H1 (cell line): ENCODE results near the gene SRXN1. TPM values are rescaled to one million over a fixed set of nuclear protein-coding genes. Genes with fewer than 3 reads are reported as not detected.

Experiments
- CTCF ChIA-PET: fragments of 300-600 bp; sonication (Branson Sonifier 250); formaldehyde crosslinking; loops from one replicate; lab custom pipeline; 2021; ENCODE audit not compliant: partially characterized antibody; lab: Charles Lee
- POLR2A ChIA-PET: fragments of 300-600 bp; sonication (Branson Sonifier 250); formaldehyde crosslinking; loops from one replicate; lab custom pipeline; 2021; ENCODE audit warnings: inconsistent platforms; ENCODE audit not compliant: partially characterized antibody; lab: Charles Lee
- DNase-seq, 2 experiments: peaks; one replicate each; pipeline versions ENCODE4 v3.0.0 to v3.0.0-alpha.2; 2010 to 2022; ENCODE audit warnings: low spot score in 2 of 2, low read depth in 1 of 2, mixed read lengths in 1 of 2
- FAIRE-seq: peaks from 2 replicates; lab custom pipeline; 2011; peaks lifted over from hg19 to GRCh38; lab: Jason Lieb, UNC
- H2AFZ ChIP-seq: 2 replicates; pipeline ENCODE4 v1.8.1; 2012; ENCODE audit warnings: low read length, inconsistent platforms
- H2AK5ac ChIP-seq: 2 replicates; pipeline ENCODE4 v1.6.1; 2013; ENCODE audit warnings: low read depth, low read length
- H2BK120ac ChIP-seq: replicated peaks from 2 replicates; pipeline ENCODE3; 2013; ENCODE audit warnings: low read depth, low read length, inconsistent platforms
- H2BK12ac ChIP-seq: 2 replicates; pipeline ENCODE4 v1.6.1; 2013; ENCODE audit warnings: low read depth, low read length
- H2BK15ac ChIP-seq: 2 replicates; pipeline ENCODE4 v1.6.1; 2013; ENCODE audit warnings: low read length
- H2BK20ac ChIP-seq: 2 replicates; pipeline ENCODE4 v1.6.1; 2013; ENCODE audit warnings: low read length
- H2BK5ac ChIP-seq: 2 replicates; pipeline ENCODE4 v1.6.1; 2013; ENCODE audit warnings: low read depth, low read length
- H3K14ac ChIP-seq: 2 replicates; pipeline ENCODE4 v1.6.1; 2013; ENCODE audit warnings: inconsistent platforms; ENCODE audit not compliant: insufficient read length
- H3K18ac ChIP-seq: 2 replicates; pipeline ENCODE4 v1.6.1; 2013; ENCODE audit warnings: low read length; ENCODE audit errors: extremely low read depth
- H3K23ac ChIP-seq: 2 replicates; pipeline ENCODE4 v1.6.1; 2013; ENCODE audit warnings: inconsistent platforms; ENCODE audit not compliant: insufficient read length
- H3K23me2 ChIP-seq: 2 replicates; pipeline ENCODE4 v1.6.1; 2013; ENCODE audit warnings: low read depth, low read length
- H3K27ac ChIP-seq: 2 replicates; pipeline ENCODE4 v1.6.1; 2011; ENCODE audit warnings: low read depth, low read length, inconsistent platforms
- H3K27me3 ChIP-seq, 4 experiments: replicated peaks in 1 of 4; 1 replicate in 1 of 4; 2 replicates in 3 of 4; pipeline versions ENCODE4 v1.6.1 to v1.8.1; 2011 to 2013; ENCODE audit warnings: low read length in 3 of 4, mild to moderate bottlenecking in 3 of 4, inconsistent platforms in 2 of 4, mixed read lengths in 2 of 4, moderate library complexity in 1 of 4; ENCODE audit not compliant: control insufficient read depth in 3 of 4, insufficient read depth in 3 of 4; ENCODE audit errors: extremely low read depth in 1 of 4
- H3K36me3 ChIP-seq, 4 experiments: 2 replicates each; pipeline versions ENCODE4 v1.6.1 to v1.8.1; 2011 to 2013; ENCODE audit warnings: mild to moderate bottlenecking in 4 of 4, low read length in 3 of 4, moderate library complexity in 2 of 4, control low read depth in 1 of 4, inconsistent platforms in 1 of 4; ENCODE audit not compliant: insufficient read depth in 4 of 4, control insufficient read depth in 2 of 4
- H3K4ac ChIP-seq: replicated peaks from 2 replicates; pipeline ENCODE3; 2013; ENCODE audit warnings: low read length, low read depth, mixed read lengths, inconsistent platforms; ENCODE audit not compliant: insufficient read length
- H3K4me1 ChIP-seq, 4 experiments: replicated peaks in 1 of 4; 1 replicate in 1 of 4; 2 replicates in 3 of 4; pipeline versions ENCODE4 v1.6.1 to v1.8.1; 2011 to 2013; ENCODE audit warnings: low read length in 3 of 4, inconsistent platforms in 2 of 4, mixed read lengths in 1 of 4; ENCODE audit not compliant: insufficient read depth in 4 of 4, control insufficient read depth in 3 of 4
- H3K4me2 ChIP-seq, 2 experiments: 2 replicates each; pipeline versions ENCODE4 v1.6.1 to v1.8.1; 2011 to 2013; ENCODE audit warnings: low read depth in 2 of 2, low read length in 2 of 2, control low read depth in 1 of 2, inconsistent platforms in 1 of 2, mild to moderate bottlenecking in 1 of 2; ENCODE audit not compliant: insufficient read depth in 1 of 2
- H3K4me3 ChIP-seq, 4 experiments: fragments of 200-600, 300-600 bp in 1 of 4; sonication (generic), shearing (Covaris generic), sonication (Bioruptor Twin) in 1 of 4; 2 replicates each; pipeline versions ENCODE4 v1.5.1 to v1.8.1; 2011 to 2016; ENCODE audit warnings: low read length in 4 of 4, low read depth in 3 of 4, control low read depth in 2 of 4, inconsistent platforms in 2 of 4, mild to moderate bottlenecking in 2 of 4, mixed read lengths in 1 of 4, moderate library complexity in 1 of 4; ENCODE audit not compliant: insufficient read depth in 2 of 4; ENCODE audit errors: extremely low read depth in 1 of 4
- H3K56ac ChIP-seq: replicated peaks from 2 replicates; pipeline ENCODE3; 2013; ENCODE audit warnings: low read depth, mild to moderate bottlenecking, mixed read lengths, low read length, inconsistent platforms; ENCODE audit not compliant: insufficient read length
- H3K79me1 ChIP-seq: 2 replicates; pipeline ENCODE4 v1.6.1; 2013; ENCODE audit warnings: low read depth, low read length, control low read depth
- H3K79me2 ChIP-seq, 2 experiments: 2 replicates each; pipeline versions ENCODE4 v1.6.1 to v1.8.1; 2012 to 2013; ENCODE audit warnings: low read length in 2 of 2, mild to moderate bottlenecking in 2 of 2, inconsistent platforms in 1 of 2; ENCODE audit not compliant: insufficient read depth in 2 of 2, control insufficient read depth in 1 of 2
- H3K9ac ChIP-seq, 4 experiments: replicated peaks in 1 of 4; 1 replicate in 1 of 4; 2 replicates in 3 of 4; pipeline versions ENCODE4 v1.6.1 to v1.8.1; 2011 to 2013; ENCODE audit warnings: low read depth in 3 of 4, low read length in 3 of 4, control low read depth in 2 of 4, mild to moderate bottlenecking in 2 of 4, moderate library complexity in 2 of 4, inconsistent platforms in 1 of 4; ENCODE audit errors: extremely low read depth in 1 of 4
- H3K9me3 ChIP-seq, 2 experiments: 2 replicates each; pipeline versions ENCODE4 v1.6.1 to v1.8.1; 2012 to 2013; ENCODE audit warnings: mild to moderate bottlenecking in 2 of 2, moderate library complexity in 2 of 2, control low read depth in 1 of 2, inconsistent platforms in 1 of 2, low read depth in 1 of 2, low read length in 1 of 2, mixed read lengths in 1 of 2; ENCODE audit not compliant: insufficient read depth in 2 of 2
- H4K20me1 ChIP-seq, 2 experiments: replicated peaks in 1 of 2; 2 replicates each; pipeline versions ENCODE3 to v1.8.1; 2011 to 2013; ENCODE audit warnings: inconsistent platforms in 2 of 2, low read length in 2 of 2, mild to moderate bottlenecking in 1 of 2; ENCODE audit not compliant: insufficient read depth in 2 of 2, control insufficient read depth in 1 of 2
- H4K5ac ChIP-seq: 2 replicates; pipeline ENCODE4 v1.6.1; 2013; ENCODE audit warnings: low read length, low read depth, mixed read lengths, inconsistent platforms; ENCODE audit not compliant: insufficient read length
- H4K8ac ChIP-seq: 2 replicates; pipeline ENCODE4 v1.8.0; 2013; ENCODE audit warnings: mild to moderate bottlenecking, moderate library complexity, low read length, inconsistent platforms; ENCODE audit not compliant: insufficient read depth; ENCODE audit errors: extremely low read depth
- H4K91ac ChIP-seq: replicated peaks from 2 replicates; pipeline ENCODE3; 2013; ENCODE audit warnings: low read length, mixed read lengths, inconsistent platforms; ENCODE audit not compliant: insufficient read length
- CREB1 ChIP-seq: IDR thresholded peaks from 2 replicates; pipeline ENCODE4 v1.6.1; 2012; ENCODE audit warnings: inconsistent platforms
- E2F6 ChIP-seq: IDR thresholded peaks from 2 replicates; pipeline ENCODE4 v1.6.1; 2012; ENCODE audit warnings: inconsistent platforms
- EP300 ChIP-seq, 2 experiments: IDR thresholded peaks; 1 replicate in 1 of 2; 2 replicates in 1 of 2; pipeline ENCODE4 v1.6.1; 2011 to 2012; ENCODE audit warnings: low read depth in 2 of 2, low read length in 2 of 2, mild to moderate bottlenecking in 2 of 2, borderline replicate concordance in 1 of 2, inconsistent platforms in 1 of 2, moderate library complexity in 1 of 2
- JUND ChIP-seq: IDR thresholded peaks from 2 replicates; pipeline ENCODE4 v1.6.1; 2011; ENCODE audit warnings: mild to moderate bottlenecking, improper control_type of control experiment, low read length
- KDM5A ChIP-seq: fragments of 200-600 bp; IDR thresholded peaks from 2 replicates; pipeline ENCODE4 v1.7.1; 2012; ENCODE audit warnings: mild to moderate bottlenecking, low read length, inconsistent platforms, mixed read lengths
- POU5F1 ChIP-seq: IDR thresholded peaks from 2 replicates; pipeline ENCODE4 v1.6.1; 2011; ENCODE audit warnings: low read depth, mild to moderate bottlenecking, low read length, moderate library complexity
- RAD21 ChIP-seq, 2 experiments: IDR thresholded peaks in 1 of 2; conservative IDR thresholded peaks in 1 of 2; 2 replicates each; pipeline ENCODE4 v1.6.1; 2011; ENCODE audit warnings: low read depth in 2 of 2, low read length in 2 of 2, improper control_type of control experiment in 1 of 2, inconsistent platforms in 1 of 2, mild to moderate bottlenecking in 1 of 2, moderate library complexity in 1 of 2
- RFX5 ChIP-seq: IDR thresholded peaks from 2 replicates; pipeline ENCODE4 v1.6.1; 2011; ENCODE audit warnings: low read depth, low read length, improper control_type of control experiment, borderline replicate concordance
- RXRA ChIP-seq: IDR thresholded peaks from 2 replicates; pipeline ENCODE4 v1.6.1; 2011; ENCODE audit warnings: low read depth, mild to moderate bottlenecking, low read length, moderate library complexity; ENCODE audit not compliant: insufficient read depth
- SIN3A ChIP-seq, 2 experiments: IDR thresholded peaks in 1 of 2; conservative IDR thresholded peaks in 1 of 2; 2 replicates each; pipeline ENCODE4 v1.6.1; 2011 to 2012; ENCODE audit warnings: low read length in 2 of 2, improper control_type of control experiment in 1 of 2, low read depth in 1 of 2, mild to moderate bottlenecking in 1 of 2
- SIRT6 ChIP-seq: IDR thresholded peaks from one replicate; pipeline ENCODE4 v1.7.1; 2012; ENCODE audit warnings: low read length, inconsistent platforms
- SRF ChIP-seq: IDR thresholded peaks from 2 replicates; pipeline ENCODE4 v1.6.1; 2011; ENCODE audit warnings: mild to moderate bottlenecking, low read depth, low read length, moderate library complexity
- TAF7 ChIP-seq: optimal IDR thresholded peaks from 2 replicates; pipeline ENCODE3; 2011; ENCODE audit warnings: low read depth, mild to moderate bottlenecking, inconsistent platforms, low read length, moderate library complexity, borderline replicate concordance
- WGBS, 2 experiments: shearing (Covaris generic) in 1 of 2; methylation state at CpG; one replicate each; pipeline versions ENCODE4 v1.1.6 to v1.1.7; 2013 to 2015; ENCODE audit warnings: low lambda C conversion rate in 2 of 2, mixed read lengths in 2 of 2, inconsistent platforms in 1 of 2, low coverage in 1 of 2, missing lambda C conversion rate in 1 of 2; ENCODE audit not compliant: insufficient replicate concordance in 2 of 2, insufficient coverage in 1 of 2, insufficient read length in 1 of 2; ENCODE audit errors: extremely low coverage in 1 of 2, missing lambda C conversion rate in 1 of 2; 5-methylcytosine and 5-hydroxymethylcytosine counted together
- polyA plus RNA-seq, 7 experiments: library from polyadenylated mRNA; depleted of rRNA in 3 of 7; stranded (reverse) in 5 of 7; unstranded in 2 of 7; fragments of >200 nt in 5 of 7; fragments of 200-250 nt in 2 of 7; gene quantifications; 1 replicate in 5 of 7; 2 replicates in 1 of 7; 4 replicates in 1 of 7; pipeline versions ENCODE4 v1.2.1 to v1.2.3, GENCODE V29; 2011 to 2013; ENCODE audit warnings: missing spikeins in 2 of 7, mixed read lengths in 2 of 7
- total RNA-seq: library from RNA; stranded (reverse); fragmentation: NEBNext Ultra II Directional; extraction: Animal tissue kit (Norgen Biotek cat#: 25700); gene quantifications from 2 replicates; pipeline ENCODE4 v1.2.1, GENCODE V29; 2021

Gene SRXN1
- total and polyA plus RNA-seq, 2 of the 8 experiments (the other 6 are each of a cell fraction or from before 2014, with no cell fraction given): 12.2 to 15.8 TPM

- Histone ChIP-seq H2BK12ac (no peak overlapping the region), H3K4ac (no peak overlapping the region), H3K4me3 (no peak overlapping the region), H2BK20ac (no peak overlapping the region), H2BK5ac (no peak overlapping the region), H4K20me1 (no peaks in the 10 kb centered on the region), H3K14ac (no peak overlapping the region), H2AFZ (no peak overlapping the region), H3K9me3 (no peaks in the 10 kb centered on the region), H3K18ac (no peak overlapping the region), H3K27ac (no peak overlapping the region), H2BK15ac (no peak overlapping the region), H3K27me3 (no peaks in the 10 kb centered on the region), H3K23me2 (peaks cover 1% of the 10 kb centered on the region; the same call in 1 of the 2 replicates), H3K79me1 (no peaks in the 10 kb centered on the region), H2AK5ac (no peak overlapping the region), H4K91ac (no peak overlapping the region), H3K4me2 (no peak overlapping the region), H3K79me2 (no peaks in the 10 kb centered on the region), H3K36me3 (no peaks in the 10 kb centered on the region), H2BK120ac (no peak overlapping the region), H4K5ac (no peak overlapping the region), H3K9ac (no peak overlapping the region), H3K56ac (no peak overlapping the region), H3K23ac (no peak overlapping the region), H3K4me1 (peaks cover 0 to 12% (median 7%) of the 10 kb centered on the region in 4 experiments; a peak in 4 of 7 replicates), H4K8ac (no peak overlapping the region)
- CTCF ChIA-PET: interaction anchor here (0.7 to 2.0 kb wide), 4 partner anchors 14 to 46 kb away, joined by 3 to 4 read pairs (median 4); no protein-coding TSS in a partner anchor
- POLR2A ChIA-PET: interaction anchor here (1.0 kb wide), 1 partner anchor 16 kb away, joined by 3 read pairs; no protein-coding TSS in a partner anchor
- FAIRE-seq: no peak
- no peak for DNase-seq
- 81% methylated on average over 1 of the region's 1 CpG; no CpG with 5 or more reads in 1 of the 2 experiments for WGBS, 2 experiments
- TF ChIP-seq KDM5A (no peak), TAF7 (no peak), E2F6 (no peak), RXRA (no peak), CREB1 (no peak), JUND (no peak), SIN3A (conservative IDR thresholded peaks at IDR 0.05 in 1 of 2, IDR thresholded peaks at IDR 0.05 in 1 of 2; ENCODE audit: low read depth in 1 of 2, low read length in 2 of 2) (no peak), EP300 (IDR thresholded peaks at IDR 0.05; ENCODE audit: borderline replicate concordance in 1 of 2, low read depth in 2 of 2, low read length in 2 of 2) (no peak), POU5F1 (no peak), RAD21 (IDR thresholded peaks at IDR 0.05 in 1 of 2, conservative IDR thresholded peaks at IDR 0.05 in 1 of 2; ENCODE audit: low read depth in 2 of 2, low read length in 2 of 2) (no peak), SIRT6 (no peak), RFX5 (no peak), SRF (no peak)
Measured at GRCh38 chr20:692044-692443, 39.0 kb upstream of the SRXN1 start.
